Measurements from ENCODE around the gene GAS2L2.
"Not testable (repeated sequence)": the region's sequence is repeated elsewhere in the genome, so short reads cannot be mapped to it uniquely, and the experiment has no call there.

The GAS2L2 gene

GRCh38 chr17:35752471-35752870, 568 bp downstream of the GAS2L2 start:
- DNase-seq: no peak
- no peak overlapping the region for H2BK120ac ChIP-seq (ENCODE audit: low read depth, low read length)
- 87% methylated on average over 16 of the region's 16 CpGs for WGBS

GRCh38 chr17:35751541-35751940, 1.5 kb downstream of the GAS2L2 start:
- not testable (repeated sequence) for H3K9ac ChIP-seq (ENCODE audit: low read length); H4K8ac ChIP-seq (ENCODE audit: low read length); H2BK12ac ChIP-seq (ENCODE audit: low read length in 2 of 2); H3K36me3 ChIP-seq (ENCODE audit: control insufficient read depth in 1 of 2, insufficient read depth in 2 of 2, low read depth in 1 of 2, low read length in 2 of 2); H3K18ac ChIP-seq (ENCODE audit: low read depth in 1 of 2, low read length in 2 of 2); H3K27ac ChIP-seq (ENCODE audit: low read length, poor library complexity, severe bottlenecking); H3K9me3 ChIP-seq (ENCODE audit: control insufficient read depth, low read length); H3K4me2 ChIP-seq (ENCODE audit: low read length, poor library complexity, severe bottlenecking); H3K23ac ChIP-seq (ENCODE audit: low read length in 2 of 2); H4K91ac ChIP-seq (ENCODE audit: low read length); H3K79me1 ChIP-seq (replicated peaks; ENCODE audit: low read length, poor library complexity, severe bottlenecking); H3K4me3 ChIP-seq (ENCODE audit: insufficient read depth in 1 of 2, low read depth in 1 of 2, low read length in 2 of 2); H2AFZ ChIP-seq (ENCODE audit: low read depth, low read length); H3K4me1 ChIP-seq (ENCODE audit: control insufficient read depth, insufficient read depth, low read depth, low read length); H3K14ac ChIP-seq (ENCODE audit: low read length in 2 of 2); H2BK120ac ChIP-seq (ENCODE audit: low read depth, low read length); H2BK5ac ChIP-seq (ENCODE audit: low read depth, low read length, poor library complexity, severe bottlenecking); H3K4ac ChIP-seq (ENCODE audit: low read depth in 1 of 2, low read length in 2 of 2); DNase-seq; H2AK5ac ChIP-seq (ENCODE audit: low read length, severe bottlenecking); H2BK15ac ChIP-seq (ENCODE audit: low read depth, poor library complexity, severe bottlenecking)
- 75% methylated on average over 3 of the region's 4 CpGs for WGBS
- peaks cover 54 to 70% of the 10 kb centered on the region in 2 experiments for H3K27me3 ChIP-seq (ENCODE audit: control insufficient read depth in 1 of 2, insufficient read depth in 1 of 2, low read length in 2 of 2)

More at GRCh38 chr17:35752471-35752870, 568 bp downstream of the GAS2L2 start:
- Histone ChIP-seq H3K27ac (ENCODE audit: low read length, poor library complexity, severe bottlenecking) (no peak overlapping the region), H3K4me3 (ENCODE audit: insufficient read depth in 1 of 2, low read depth in 1 of 2, low read length in 2 of 2) (no peak overlapping the region), H3K36me3 (ENCODE audit: control insufficient read depth in 1 of 2, insufficient read depth in 2 of 2, low read depth in 1 of 2, low read length in 2 of 2) (no peaks in the 10 kb centered on the region), H3K4ac (ENCODE audit: low read depth in 1 of 2, low read length in 2 of 2) (no peak overlapping the region), H2BK5ac (ENCODE audit: low read depth, low read length, poor library complexity, severe bottlenecking) (no peak overlapping the region), H3K9me3 (ENCODE audit: control insufficient read depth, low read length) (no peaks in the 10 kb centered on the region), H3K14ac (ENCODE audit: low read length in 2 of 2) (no peak overlapping the region), H2AFZ (ENCODE audit: low read depth, low read length) (no peak overlapping the region), H4K91ac (ENCODE audit: low read length) (no peak overlapping the region), H2BK15ac (ENCODE audit: low read depth, poor library complexity, severe bottlenecking) (peak overlapping the region; percentile 34), H4K8ac (ENCODE audit: low read length) (no peak overlapping the region), H3K18ac (ENCODE audit: low read depth in 1 of 2, low read length in 2 of 2) (no peak overlapping the region), H3K4me1 (ENCODE audit: control insufficient read depth, insufficient read depth, low read depth, low read length) (peaks cover 4% of the 10 kb centered on the region), H3K79me1 (replicated peaks; ENCODE audit: low read length, poor library complexity, severe bottlenecking) (no peaks in the 10 kb centered on the region), H2BK12ac (ENCODE audit: low read length in 2 of 2) (no peak overlapping the region), H3K9ac (ENCODE audit: low read length) (no peak overlapping the region), H3K4me2 (ENCODE audit: low read length, poor library complexity, severe bottlenecking) (no peak overlapping the region), H3K27me3 (ENCODE audit: control insufficient read depth in 1 of 2, insufficient read depth in 1 of 2, low read length in 2 of 2) (peaks cover 54 to 64% of the 10 kb centered on the region in 2 experiments), H2AK5ac (ENCODE audit: low read length, severe bottlenecking) (no peak overlapping the region), H3K23ac (ENCODE audit: low read length in 2 of 2) (no peak overlapping the region)

- no peak overlapping the region for H2AK5ac ChIP-seq (ENCODE audit: low read length, severe bottlenecking)
- no peaks in the 10 kb centered on the region for H3K79me1 ChIP-seq (replicated peaks; ENCODE audit: low read length, poor library complexity, severe bottlenecking)
- H2AFZ ChIP-seq (ENCODE audit: low read depth, low read length): no peak overlapping the region
- no peaks in the 10 kb centered on the region for H3K36me3 ChIP-seq (ENCODE audit: control insufficient read depth in 1 of 2, insufficient read depth in 2 of 2, low read depth in 1 of 2, low read length in 2 of 2)
- no peak overlapping the region for H2BK5ac ChIP-seq (ENCODE audit: low read depth, low read length, poor library complexity, severe bottlenecking)
- no peak overlapping the region for H2BK120ac ChIP-seq (ENCODE audit: low read depth, low read length)
- H3K4me3 ChIP-seq (ENCODE audit: insufficient read depth in 1 of 2, low read depth in 1 of 2, low read length in 2 of 2): no peak overlapping the region
- peaks cover 54 to 74% of the 10 kb centered on the region in 2 experiments for H3K27me3 ChIP-seq (ENCODE audit: control insufficient read depth in 1 of 2, insufficient read depth in 1 of 2, low read length in 2 of 2)
- no peak overlapping the region for H3K14ac ChIP-seq (ENCODE audit: low read length in 2 of 2)
- no peak overlapping the region for H4K91ac ChIP-seq (ENCODE audit: low read length)
- H3K4me2 ChIP-seq (ENCODE audit: low read length, poor library complexity, severe bottlenecking): no peak overlapping the region
- H4K8ac ChIP-seq (ENCODE audit: low read length): no peak overlapping the region
- no peak overlapping the region for H2BK15ac ChIP-seq (ENCODE audit: low read depth, poor library complexity, severe bottlenecking)
- no peak overlapping the region for H3K18ac ChIP-seq (ENCODE audit: low read depth in 1 of 2, low read length in 2 of 2)
- no peak overlapping the region for H3K9ac ChIP-seq (ENCODE audit: low read length)
- no peak overlapping the region for H2BK12ac ChIP-seq (ENCODE audit: low read length in 2 of 2)
- no peaks in the 10 kb centered on the region for H3K9me3 ChIP-seq (ENCODE audit: control insufficient read depth, low read length)
- no peak overlapping the region for H3K27ac ChIP-seq (ENCODE audit: low read length, poor library complexity, severe bottlenecking)
- WGBS: 92% methylated on average over 7 of the region's 10 CpGs
- H3K23ac ChIP-seq (ENCODE audit: low read length in 2 of 2): peak overlapping the region in 1 of 2 experiments; percentile 15
- H3K4me1 ChIP-seq (ENCODE audit: control insufficient read depth, insufficient read depth, low read depth, low read length): peaks cover 4% of the 10 kb centered on the region
- DNase-seq: no peak
- no peak overlapping the region for H3K4ac ChIP-seq (ENCODE audit: low read depth in 1 of 2, low read length in 2 of 2)
Measured at GRCh38 chr17:35750526-35751395, 2.3 kb downstream of the GAS2L2 start.

- Histone ChIP-seq H2BK120ac (ENCODE audit: low read depth, low read length) (no peak overlapping the region), H3K79me1 (replicated peaks; ENCODE audit: low read length, poor library complexity, severe bottlenecking) (no peaks in the 10 kb centered on the region), H4K8ac (ENCODE audit: low read length) (peak overlapping the region; percentile 57), H3K36me3 (ENCODE audit: control insufficient read depth in 1 of 2, insufficient read depth in 2 of 2, low read depth in 1 of 2, low read length in 2 of 2) (no peaks in the 10 kb centered on the region), H4K91ac (ENCODE audit: low read length) (peak overlapping the region; percentile 12), H3K9me3 (ENCODE audit: control insufficient read depth, low read length) (no peaks in the 10 kb centered on the region), H2AK5ac (ENCODE audit: low read length, severe bottlenecking) (no peak overlapping the region), H3K4ac (ENCODE audit: low read depth in 1 of 2, low read length in 2 of 2) (no peak overlapping the region), H3K27ac (ENCODE audit: low read length, poor library complexity, severe bottlenecking) (no peak overlapping the region), H3K4me3 (ENCODE audit: insufficient read depth in 1 of 2, low read depth in 1 of 2, low read length in 2 of 2) (peak overlapping the region in 1 of 2 experiments; percentile 24), H3K4me1 (ENCODE audit: control insufficient read depth, insufficient read depth, low read depth, low read length) (peaks cover 4% of the 10 kb centered on the region), H3K4me2 (ENCODE audit: low read length, poor library complexity, severe bottlenecking) (no peak overlapping the region), H3K18ac (ENCODE audit: low read depth in 1 of 2, low read length in 2 of 2) (no peak overlapping the region), H3K9ac (ENCODE audit: low read length) (no peak overlapping the region), H2BK15ac (ENCODE audit: low read depth, poor library complexity, severe bottlenecking) (no peak overlapping the region), H3K14ac (ENCODE audit: low read length in 2 of 2) (no peak overlapping the region), H2BK5ac (ENCODE audit: low read depth, low read length, poor library complexity, severe bottlenecking) (no peak overlapping the region), H2AFZ (ENCODE audit: low read depth, low read length) (no peak overlapping the region), H3K23ac (ENCODE audit: low read length in 2 of 2) (no peak overlapping the region), H2BK12ac (ENCODE audit: low read length in 2 of 2) (no peak overlapping the region), H3K27me3 (ENCODE audit: control insufficient read depth in 1 of 2, insufficient read depth in 1 of 2, low read length in 2 of 2) (peaks cover 56 to 83% of the 10 kb centered on the region in 2 experiments)
- 26% methylated on average over 24 of the region's 35 CpGs for WGBS
- no peak for DNase-seq
Measured at GRCh38 chr17:35749560-35750412, 3.3 kb downstream of the GAS2L2 start.

Data from mesenchymal stem cell (in vitro differentiated cells and primary cell).